HG03095 (cell line): ENCODE data around the gene WDR33.

Source experiments
- ATAC-seq: cut with Tn5 transposase; IDR thresholded peaks from one replicate; pipeline ENCODE4 v1.9.1; 2021; ENCODE audit warnings: moderate library complexity; ENCODE audit not compliant: unreplicated experiment

The WDR33 gene

GRCh38 chr2:127769587-127769986 is 41.4 kb downstream of the WDR33 start:
- ATAC-seq, result no peak

- ATAC-seq, result no peak
Observed at GRCh38 chr2:127768775-127769479, 42.0 kb downstream of the WDR33 start.

GRCh38 chr2:127763776-127764175 is 47.2 kb downstream of the WDR33 start:
- ATAC-seq, result no peak

GRCh38 chr2:127762846-127763245 is 48.1 kb downstream of the WDR33 start:
- ATAC-seq, result no peak

GRCh38 chr2:127762441-127762840 is 48.5 kb downstream of the WDR33 start:
- ATAC-seq, result no peak

- no peak for ATAC-seq
Observed at GRCh38 chr2:127759931-127760330, 51.0 kb downstream of the WDR33 start.

- no peak for ATAC-seq
Observed at GRCh38 chr2:127754186-127754585, 56.8 kb downstream of the WDR33 start.

GRCh38 chr2:127753374-127753773 is 57.6 kb downstream of the WDR33 start:
- no peak for ATAC-seq

- peak; percentile 96 for ATAC-seq
Observed at GRCh38 chr2:127749537-127749936, 61.4 kb downstream of the WDR33 start.

GRCh38 chr2:127747621-127748020 is 63.4 kb downstream of the WDR33 start:
- no peak for ATAC-seq

- ATAC-seq, result no peak
Observed at GRCh38 chr2:127743477-127744026, 67.4 kb downstream of the WDR33 start.

- ATAC-seq, result no peak
Observed at GRCh38 chr2:127740665-127741288, 70.2 kb downstream of the WDR33 start.

- ATAC-seq, result no peak
Observed at GRCh38 chr2:127739800-127740199, 71.2 kb downstream of the WDR33 start.

- ATAC-seq, result no peak
Observed at GRCh38 chr2:127737892-127738291, 73.1 kb downstream of the WDR33 start.

GRCh38 chr2:127735537-127736399 is 75.2 kb downstream of the WDR33 start:
- no peak for ATAC-seq

- ATAC-seq, result no peak
Observed at GRCh38 chr2:127735044-127735443, 75.9 kb downstream of the WDR33 start.

GRCh38 chr2:127733816-127734537 is 77.0 kb downstream of the WDR33 start:
- ATAC-seq, result no peak

GRCh38 chr2:127733113-127733815 is 77.7 kb downstream of the WDR33 start:
- no peak for ATAC-seq

- no peak for ATAC-seq
Observed at GRCh38 chr2:127726158-127726880, 84.7 kb downstream of the WDR33 start.

- ATAC-seq, result no peak
Observed at GRCh38 chr2:127722807-127723206, 88.2 kb downstream of the WDR33 start.
